HCT116 (cell line): Measurements from ENCODE around the gene HSPA9. TPM values are rescaled to one million over a fixed set of nuclear protein-coding genes. Genes with fewer than 3 reads are reported as not detected.
A peak's percentile ranks its signal among the peaks of the same experiment; 100 is the strongest.

ENCODE experiments used
- ATAC-seq: fragments of 200-7000 bp; cut with Tn5 transposase; 2 replicates; pipeline ENCODE4 v1.9.1; 2020; ENCODE audit warnings: mild to moderate bottlenecking, moderate library complexity
- BruUV-seq: library from RNA; stranded (reverse); fragments of 400-500 nt; replicated peaks from 2 replicates; lab custom pipeline; 2021; lab: Mats Ljungman, UMichigan
- CTCF ChIA-PET: fragments of 300-600 bp; sonication (Branson Sonifier 250); formaldehyde crosslinking; loops from one replicate; lab custom pipeline; 2021; ENCODE audit warnings: antibody characterized with exemption; lab: Charles Lee
- POLR2A ChIA-PET: fragments of 300-600, 350-600 bp; sonication (Branson Sonifier 250); formaldehyde crosslinking; loops from one replicate; lab custom pipeline; 2021; ENCODE audit warnings: antibody characterized with exemption; lab: Charles Lee
- RAD21 ChIA-PET, 2 experiments: fragments of 300-600 bp; sonication (Branson Sonifier 250); formaldehyde crosslinking; loops; one replicate each; lab custom pipeline; 2023; ENCODE audit warnings: low total read pairs in 2 of 2; ENCODE audit not compliant: uncharacterized antibody in 2 of 2, unreplicated experiment in 2 of 2, low non-redundant PET in 1 of 2; lab: Charles Lee
- DNase-seq: peaks from one replicate; pipeline ENCODE4 v3.0.0-alpha.2; 2010; ENCODE audit warnings: low read depth, low spot score
- H2AFZ ChIP-seq: fragments of 200-600 bp; shearing (Covaris generic), sonication (generic); 2 replicates; pipeline ENCODE4 v1.6.1; 2017; ENCODE audit warnings: low read depth, mixed run types, mixed read lengths, antibody characterized with exemption, low read length; ENCODE audit not compliant: poor library complexity, severe bottlenecking
- H3K27ac ChIP-seq: 2 replicates; pipeline ENCODE4 v1.5.1; 2012; ENCODE audit warnings: low read depth, low read length
- H3K27me3 ChIP-seq: fragments of 200-600 bp; sonication (generic); 2 replicates; pipeline ENCODE4 v1.6.1; 2016; ENCODE audit warnings: mixed run types, low read length, mixed read lengths; ENCODE audit not compliant: insufficient read depth
- H3K36me3 ChIP-seq, 2 experiments: fragments of 200-500 bp in 1 of 2; fragments of 200-600 bp in 1 of 2; sonication (Bioruptor generic) in 1 of 2; sonication (generic) in 1 of 2; 2 replicates each; pipeline versions ENCODE4 v1.5.1 to v1.6.1; 2014 to 2016; ENCODE audit warnings: low read length in 2 of 2, inconsistent platforms in 1 of 2, mixed read lengths in 1 of 2, mixed run types in 1 of 2; ENCODE audit not compliant: insufficient read depth in 2 of 2, control insufficient read depth in 1 of 2
- H3K4me1 ChIP-seq, 2 experiments: fragments of 200-600 bp in 1 of 2; sonication (generic) in 1 of 2; 2 replicates each; pipeline versions ENCODE4 v1.5.1 to v1.6.1; 2012 to 2017; ENCODE audit warnings: low read length in 2 of 2, inconsistent platforms in 1 of 2, mild to moderate bottlenecking in 1 of 2, mixed read lengths in 1 of 2, mixed run types in 1 of 2, moderate library complexity in 1 of 2; ENCODE audit not compliant: insufficient read depth in 2 of 2, control insufficient read depth in 1 of 2
- H3K4me2 ChIP-seq: fragments of 200-600 bp; sonication (generic); 2 replicates; pipeline ENCODE4 v1.6.1; 2017; ENCODE audit warnings: mixed run types, low read length, mixed read lengths
- H3K4me3 ChIP-seq, 2 experiments: fragments of 200-600 bp in 1 of 2; sonication (generic) in 1 of 2; replicated peaks in 1 of 2; 2 replicates each; pipeline ENCODE4 v1.5.1; 2011 to 2016; ENCODE audit warnings: low read length in 2 of 2, control low read depth in 1 of 2, low read depth in 1 of 2, mild to moderate bottlenecking in 1 of 2, mixed read lengths in 1 of 2, mixed run types in 1 of 2
- H3K79me2 ChIP-seq: fragments of 200-600 bp; sonication (generic); 2 replicates; pipeline ENCODE4 v1.6.1; 2017; ENCODE audit warnings: mild to moderate bottlenecking, mixed run types, low read length, moderate library complexity, mixed read lengths; ENCODE audit not compliant: insufficient read depth
- H3K9ac ChIP-seq: fragments of 200-600 bp; sonication (generic); 2 replicates; pipeline ENCODE4 v1.6.1; 2016; ENCODE audit warnings: low read length, mixed read lengths
- H3K9me2 ChIP-seq: fragments of 200-600 bp; sonication (generic), shearing (Covaris generic); 2 replicates; pipeline ENCODE4 v1.6.1; 2017; ENCODE audit warnings: mixed run types, mild to moderate bottlenecking, moderate library complexity; ENCODE audit not compliant: insufficient read depth
- H3K9me3 ChIP-seq, 2 experiments: fragments of 200-500 bp in 1 of 2; fragments of 200-600 bp in 1 of 2; sonication (Bioruptor generic) in 1 of 2; sonication (generic) in 1 of 2; 2 replicates each; pipeline ENCODE4 v1.6.1; 2014 to 2017; ENCODE audit warnings: low read length in 2 of 2, mixed read lengths in 2 of 2, inconsistent platforms in 1 of 2, low read depth in 1 of 2, mild to moderate bottlenecking in 1 of 2, mixed run types in 1 of 2, moderate library complexity in 1 of 2; ENCODE audit not compliant: control insufficient read depth in 1 of 2, insufficient read depth in 1 of 2
- H4K20me1 ChIP-seq: fragments of 200-600 bp; sonication (generic), shearing (Covaris generic); 2 replicates; pipeline ENCODE4 v1.6.1; 2017; ENCODE audit warnings: mixed run types, mild to moderate bottlenecking, moderate library complexity; ENCODE audit not compliant: insufficient read depth
- CBX3 ChIP-seq: IDR thresholded peaks from 2 replicates; pipeline ENCODE4 v1.6.1; 2012; ENCODE audit warnings: low read depth
- CEBPB ChIP-seq: IDR thresholded peaks from 2 replicates; pipeline ENCODE4 v1.6.1; 2012; ENCODE audit warnings: low read depth
- EZH2 ChIP-seq: fragments of 200-600 bp; sonication (generic); IDR thresholded peaks from 2 replicates; pipeline ENCODE4 v1.6.1; 2017; ENCODE audit warnings: antibody characterized with exemption, mixed run types
- FOSL1 ChIP-seq: IDR thresholded peaks from 2 replicates; pipeline ENCODE4 v1.6.1; 2012; ENCODE audit warnings: low read depth
- JUND ChIP-seq: IDR thresholded peaks from 2 replicates; pipeline ENCODE4 v1.6.1; 2012
- POLR2AphosphoS5 ChIP-seq: IDR thresholded peaks from 2 replicates; pipeline ENCODE4 v1.6.1; 2011; ENCODE audit warnings: mild to moderate bottlenecking, low read depth, low read length, moderate library complexity
- RAD21 ChIP-seq: IDR thresholded peaks from 2 replicates; pipeline ENCODE4 v1.6.1; 2012; ENCODE audit warnings: low read depth, mild to moderate bottlenecking
- SP1 ChIP-seq: IDR thresholded peaks from 2 replicates; pipeline ENCODE4 v1.6.1; 2012; ENCODE audit warnings: low read depth
- TCF7L2 ChIP-seq: IDR thresholded peaks from 2 replicates; pipeline ENCODE4 v1.7.0; 2011; ENCODE audit warnings: borderline replicate concordance, inconsistent platforms; ENCODE audit not compliant: insufficient read depth, insufficient read length; ENCODE audit errors: extremely low read depth
- ZFX ChIP-seq: fragments of 450-650 bp; IDR thresholded peaks from 2 replicates; pipeline ENCODE4 v1.6.1; 2017
- ZNF274 ChIP-seq: fragments of 200-500 bp; sonication (Bioruptor generic); IDR thresholded peaks from 2 replicates; pipeline ENCODE4 v1.6.1; 2014; ENCODE audit warnings: mild to moderate bottlenecking, low read depth, low read length, inconsistent platforms
- intact Hi-C: fragments of 100-400 bp; cut with micrococcal nuclease; formaldehyde crosslinking; loops from 2 replicates; pipeline ENCODE4 v1.10.0; 2022
- total RNA-seq: library from RNA; stranded (reverse); gene quantifications from one replicate; pipeline ENCODE4 v1.2.1, GENCODE V29; 2021; ENCODE audit not compliant: unreplicated experiment

The HSPA9 gene
- total RNA-seq, 1 experiment from 2014 or later: 486 TPM

- TF ChIP-seq FOSL1 (no peak), CEBPB (no peak), ZNF274 (no peak), ZFX (no peak), SP1 (no peak), CBX3 (no peak), POLR2AphosphoS5 (no peak), EZH2 (no peak)
Measured at GRCh38 chr5:138596105-138596881, 21.1 kb upstream of the HSPA9 start (continued).

DNA sequence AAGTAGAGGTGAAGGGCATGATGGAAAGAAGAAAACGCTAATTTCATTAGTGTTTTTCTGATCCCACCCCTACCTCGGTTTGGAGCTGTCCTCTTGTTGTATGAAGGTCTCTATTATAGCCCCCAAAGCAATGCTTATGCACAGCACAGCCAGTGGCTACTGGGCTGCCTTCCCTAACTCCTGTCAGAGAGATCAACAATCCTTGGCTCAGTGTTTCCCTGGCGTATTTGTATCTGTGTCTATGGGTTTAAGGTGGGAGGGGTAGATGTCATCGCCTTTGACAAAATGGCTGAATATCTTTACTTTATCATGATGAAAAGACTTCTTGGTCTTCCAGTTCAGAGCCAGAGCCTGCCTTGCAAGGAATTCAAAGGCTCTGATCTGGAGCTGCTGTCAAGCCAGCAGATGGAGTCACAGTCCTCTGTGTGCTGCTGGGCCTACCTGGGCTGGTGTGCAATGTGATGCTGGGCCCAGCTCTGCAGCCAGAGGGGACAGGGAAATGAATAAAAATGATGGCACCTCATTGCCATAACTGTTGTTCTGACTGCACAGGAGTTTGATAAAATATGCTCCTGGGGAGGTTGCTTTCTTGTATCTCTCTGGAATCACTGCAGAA is 20.1 kb upstream of the HSPA9 start:
- H3K36me3 ChIP-seq: no peaks in the 10 kb centered on the region
- no peak overlapping the region for H2AFZ ChIP-seq
- no peaks in the 10 kb centered on the region for H4K20me1 ChIP-seq
- H3K79me2 ChIP-seq: no peaks in the 10 kb centered on the region
- H3K27ac ChIP-seq: no peak overlapping the region
- ATAC-seq (peak; percentile 40; the same call in 1 of the 2 replicates), DNase-seq (no peak)
- no peak overlapping the region for H3K4me2 ChIP-seq
- no peaks in the 10 kb centered on the region for H3K9me2 ChIP-seq
- CTCF ChIA-PET: no interaction called here
- RAD21 ChIA-PET: no interaction called here
- no peak overlapping the region for H3K4me3 ChIP-seq
- H3K4me1 ChIP-seq: no peaks in the 10 kb centered on the region
- H3K9ac ChIP-seq: no peak overlapping the region
- POLR2A ChIA-PET: no interaction called here
- no peaks in the 10 kb centered on the region for H3K27me3 ChIP-seq
- TF ChIP-seq RAD21: peak; percentile 43
- TF ChIP-seq JUND: no peak
- TF ChIP-seq TCF7L2: no peak
- H3K9me3 ChIP-seq: no peaks in the 10 kb centered on the region
- no TSS peak for BruUV-seq
- intact Hi-C loops: no loop called here
